Erythroblast (primary cell): ENCODE data around the gene CLEC18C.
"Not testable (repeated sequence)": the region's sequence is repeated elsewhere in the genome, so short reads cannot be mapped to it uniquely, and the experiment has no call there.

Experiments
- DNase-seq, 2 experiments: peaks; one replicate each; lab custom pipeline; 2025; lab: John Stamatoyannopoulos, UW

Gene CLEC18C

GRCh38 chr16:70197611-70198010 is 24.0 kb downstream of the CLEC18C start:
- DNase-seq, result not testable (repeated sequence)

GRCh38 chr16:70198230-70198629 is 24.6 kb downstream of the CLEC18C start:
- DNase-seq, result not testable (repeated sequence)

DNA sequence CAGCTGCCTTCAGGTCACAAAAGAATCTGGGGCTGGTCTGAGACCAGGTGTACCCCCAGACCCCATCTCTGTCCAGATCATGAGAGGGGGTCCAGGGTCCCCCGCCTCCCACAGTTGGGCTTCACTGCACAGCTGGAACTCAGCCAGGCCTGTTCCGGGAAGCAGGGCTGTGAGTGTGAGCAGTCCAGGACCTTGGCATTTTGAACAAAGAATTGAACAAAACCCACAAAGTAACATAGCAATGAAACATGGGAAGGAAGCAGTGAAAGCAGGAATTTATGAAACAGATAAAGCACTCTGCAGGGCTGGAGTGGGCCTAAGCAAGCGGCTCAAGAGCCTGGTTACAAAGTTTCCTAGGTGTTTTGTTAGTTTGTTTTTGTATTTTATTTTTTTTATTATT is 25.1 kb downstream of the CLEC18C start:
- not testable (repeated sequence) for DNase-seq

GRCh38 chr16:70199170-70199569 is 25.6 kb downstream of the CLEC18C start:
- DNase-seq, result not testable (repeated sequence)

DNA sequence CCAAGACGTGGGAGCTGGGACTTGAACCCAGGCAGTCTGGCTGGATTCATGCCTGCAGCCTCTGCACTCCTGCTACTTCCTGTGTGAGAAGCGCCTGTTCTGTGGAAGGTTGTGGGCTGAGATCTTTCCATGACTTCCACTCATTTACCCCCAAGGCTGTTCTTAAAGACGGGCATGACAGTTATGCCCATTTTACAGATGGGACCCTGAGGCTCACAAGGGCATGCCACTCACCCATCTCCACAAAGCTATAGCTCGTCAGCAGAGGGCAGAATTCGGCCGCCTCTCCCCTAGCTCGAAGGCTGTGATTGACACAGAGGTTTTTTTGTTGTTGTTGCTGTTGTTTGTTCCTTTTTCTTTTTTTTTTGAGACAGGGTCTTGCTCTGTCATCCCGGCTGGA is 26.5 kb downstream of the CLEC18C start:
- not testable (repeated sequence) for DNase-seq

DNA sequence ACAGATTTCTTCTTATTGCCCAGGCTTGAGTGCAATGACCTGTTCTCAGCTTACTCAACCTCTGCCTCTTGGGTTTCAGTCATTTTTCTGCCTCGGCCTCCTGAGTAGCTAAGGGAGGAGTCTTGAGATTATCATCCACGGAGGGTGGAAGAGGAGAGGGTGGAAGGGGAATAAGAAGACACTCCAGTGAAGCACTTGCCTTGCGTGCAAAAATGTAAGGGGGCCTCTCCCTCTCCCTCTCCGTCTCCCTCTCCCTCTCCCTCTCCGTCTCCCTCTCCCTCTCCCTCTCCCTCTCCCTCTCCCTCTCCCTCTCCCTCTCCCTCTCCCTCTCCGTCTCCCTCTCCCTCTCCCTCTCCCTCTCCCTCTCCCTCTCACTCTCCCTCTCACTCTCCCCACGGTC is 29.9 kb downstream of the CLEC18C start:
- not testable (repeated sequence) for DNase-seq

DNA sequence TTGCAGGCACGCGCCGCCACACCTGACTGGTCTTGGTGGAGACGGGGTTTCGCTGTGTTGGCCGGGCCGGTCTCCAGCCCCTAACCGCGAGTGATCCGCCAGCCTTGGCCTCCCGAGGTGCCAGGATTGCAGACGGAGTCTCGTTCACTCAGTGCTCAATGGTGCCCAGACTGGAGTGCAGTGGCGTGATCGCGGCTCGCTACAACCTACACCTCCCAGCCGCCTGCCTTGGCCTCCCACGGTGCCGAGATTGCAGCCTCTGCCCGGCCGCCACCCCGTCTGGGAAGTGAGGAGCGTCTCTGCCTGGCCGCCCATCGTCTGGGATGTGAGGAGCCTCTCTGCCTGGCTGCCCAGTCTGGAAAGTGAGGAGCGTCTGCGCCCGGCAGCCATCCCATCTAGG is 30.4 kb downstream of the CLEC18C start:
- not testable (repeated sequence) for DNase-seq

DNA sequence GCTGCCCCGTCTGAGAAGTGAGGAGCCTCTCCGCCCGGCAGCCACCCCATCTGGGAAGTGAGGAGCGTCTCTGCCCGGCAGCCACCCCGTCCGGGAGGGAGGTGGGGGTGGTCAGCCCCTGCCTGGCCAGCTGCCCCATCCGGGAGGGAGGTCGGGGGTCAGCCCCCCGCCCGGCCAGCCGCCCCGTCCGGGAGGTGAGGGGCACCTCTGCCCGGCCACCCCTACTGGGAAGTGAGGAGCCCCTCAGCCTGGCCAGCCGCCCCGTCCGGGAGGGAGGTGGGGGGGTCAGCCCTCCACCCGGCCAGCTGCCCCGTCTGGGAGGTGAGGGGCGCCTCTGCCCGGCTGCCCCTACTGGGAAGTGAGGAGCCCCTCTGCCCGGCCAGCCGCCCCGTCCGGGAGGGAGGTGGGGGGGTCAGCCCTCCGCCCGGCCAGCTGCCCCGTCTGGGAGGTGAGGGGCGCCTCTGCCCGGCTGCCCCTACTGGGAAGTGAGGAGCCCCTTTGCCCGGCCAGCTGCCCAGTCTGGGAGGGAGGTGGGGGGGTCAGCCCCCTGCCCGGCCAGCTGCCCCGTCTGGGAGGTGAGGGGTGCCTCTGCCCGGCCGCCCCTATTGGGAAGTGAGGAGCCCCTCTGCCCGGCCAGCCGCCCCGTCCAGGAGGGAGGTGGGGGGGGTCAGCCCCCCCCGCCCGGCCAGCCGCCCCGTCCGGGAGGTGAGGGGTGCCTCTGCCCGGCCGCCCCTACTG is 31.2 kb downstream of the CLEC18C start:
- DNase-seq, result not testable (repeated sequence)

- DNase-seq, result not testable (repeated sequence)
These were observed 32.8 kb downstream of the CLEC18C start for GRCh38 chr16:70206382-70206781.

DNA sequence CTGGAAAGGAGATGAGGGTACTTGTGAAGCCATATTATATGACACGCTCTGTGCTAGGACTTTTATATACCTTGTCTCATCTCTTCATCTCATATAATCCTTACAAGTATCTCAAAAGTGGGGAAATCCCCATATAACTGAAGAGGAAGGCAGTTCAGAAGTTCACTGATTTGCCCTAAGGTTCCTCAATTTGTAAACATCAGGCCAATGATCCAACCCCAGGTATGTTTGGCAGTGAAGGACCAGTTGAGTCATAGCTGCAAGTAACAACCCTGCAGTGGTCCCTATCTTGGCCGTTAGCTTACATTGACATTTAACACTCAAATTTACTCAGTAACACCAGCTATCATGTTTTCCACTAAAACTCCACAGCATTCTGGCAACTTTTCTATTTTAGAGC is 45.0 kb downstream of the CLEC18C start:
- not testable (repeated sequence) for DNase-seq

GRCh38 chr16:70222574-70222973 is 49.0 kb downstream of the CLEC18C start:
- DNase-seq, result not testable (repeated sequence)

DNA sequence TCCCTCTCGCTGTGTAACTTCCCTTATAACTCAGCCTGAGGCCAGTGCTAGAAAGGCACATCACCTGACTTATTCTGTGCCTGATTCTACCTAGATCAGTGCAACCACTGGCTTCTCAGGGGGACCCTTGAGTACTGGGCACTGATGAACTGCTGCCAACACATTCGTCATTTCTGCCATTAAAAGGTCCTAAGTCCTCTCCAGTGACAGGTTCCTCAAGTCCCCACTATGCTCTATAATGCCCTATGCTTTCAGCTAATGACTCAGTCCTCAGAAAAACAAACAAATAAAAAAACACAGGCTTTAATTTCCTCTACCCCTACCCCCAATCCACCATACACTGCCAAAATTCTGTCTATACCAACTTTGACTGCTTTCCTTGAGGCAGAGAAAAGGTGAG is 49.6 kb downstream of the CLEC18C start:
- not testable (repeated sequence) for DNase-seq

GRCh38 chr16:70223971-70224513 is 50.5 kb downstream of the CLEC18C start:
- DNase-seq, result not testable (repeated sequence)

DNA sequence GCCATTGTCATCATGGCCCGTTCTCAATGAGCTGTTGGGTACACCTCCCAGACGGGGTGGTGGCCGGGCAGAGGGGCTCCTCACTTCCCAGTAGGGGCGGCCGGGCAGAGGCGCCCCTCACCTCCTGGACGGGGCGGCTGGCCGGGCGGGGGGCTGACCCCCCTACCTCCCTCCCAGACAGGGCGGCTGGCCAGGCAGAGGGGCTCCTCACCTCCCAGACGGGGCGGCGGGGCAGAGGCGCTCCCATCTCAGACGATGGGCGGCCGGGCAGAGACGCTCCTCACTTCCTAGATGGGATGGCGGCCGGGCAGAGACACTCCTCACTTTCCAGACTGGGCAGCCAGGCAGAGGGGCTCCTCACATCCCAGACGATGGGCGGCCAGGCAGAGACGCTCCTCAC is 51.1 kb downstream of the CLEC18C start:
- not testable (repeated sequence) for DNase-seq

GRCh38 chr16:70225430-70225829 is 51.8 kb downstream of the CLEC18C start:
- DNase-seq, result not testable (repeated sequence)

- DNase-seq, result not testable (repeated sequence)
These were observed 52.4 kb downstream of the CLEC18C start for GRCh38 chr16:70226024-70226423.

DNA sequence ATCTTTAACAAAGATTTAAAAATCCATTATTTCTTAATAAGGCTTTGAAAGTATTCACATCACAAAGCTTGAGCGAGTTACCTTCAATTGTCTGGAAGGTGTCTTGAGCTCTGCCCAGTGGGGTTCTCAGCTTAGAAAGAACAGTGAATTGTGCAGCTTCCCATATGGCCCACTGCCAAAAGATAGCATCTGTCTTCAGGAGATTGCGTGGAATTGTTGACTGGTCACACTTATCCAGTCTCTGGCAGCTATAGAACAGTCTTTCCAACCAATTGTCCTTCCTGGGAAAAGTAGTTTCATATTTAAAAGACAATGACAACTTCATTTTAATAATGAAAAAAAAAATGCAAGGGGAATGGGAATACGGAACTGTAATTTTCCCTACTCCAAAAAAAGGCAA is 58.2 kb downstream of the CLEC18C start:
- peak in 1 of 2 experiments; percentile 9 for DNase-seq
